Fibroblast of pulmonary artery (primary cell): ENCODE measurements around the gene SEPTIN8.

Experiments used
- DNase-seq: peaks from one replicate; pipeline ENCODE4 v3.0.0-alpha.2; 2010; ENCODE audit warnings: low read depth
- H3K4me3 ChIP-seq: replicated peaks from 2 replicates; pipeline ENCODE4 v1.5.1; 2011; ENCODE audit warnings: low read depth, mild to moderate bottlenecking, control low read depth, low read length, moderate library complexity
- TF ChIP-seq, protein P1 (sequence below): IDR thresholded peaks from 2 replicates; pipeline ENCODE4 v1.5.1; 2011; ENCODE audit warnings: mild to moderate bottlenecking, control low read depth, low read length, inconsistent platforms; ENCODE audit errors: missing control alignments

Gene SEPTIN8

DNA sequence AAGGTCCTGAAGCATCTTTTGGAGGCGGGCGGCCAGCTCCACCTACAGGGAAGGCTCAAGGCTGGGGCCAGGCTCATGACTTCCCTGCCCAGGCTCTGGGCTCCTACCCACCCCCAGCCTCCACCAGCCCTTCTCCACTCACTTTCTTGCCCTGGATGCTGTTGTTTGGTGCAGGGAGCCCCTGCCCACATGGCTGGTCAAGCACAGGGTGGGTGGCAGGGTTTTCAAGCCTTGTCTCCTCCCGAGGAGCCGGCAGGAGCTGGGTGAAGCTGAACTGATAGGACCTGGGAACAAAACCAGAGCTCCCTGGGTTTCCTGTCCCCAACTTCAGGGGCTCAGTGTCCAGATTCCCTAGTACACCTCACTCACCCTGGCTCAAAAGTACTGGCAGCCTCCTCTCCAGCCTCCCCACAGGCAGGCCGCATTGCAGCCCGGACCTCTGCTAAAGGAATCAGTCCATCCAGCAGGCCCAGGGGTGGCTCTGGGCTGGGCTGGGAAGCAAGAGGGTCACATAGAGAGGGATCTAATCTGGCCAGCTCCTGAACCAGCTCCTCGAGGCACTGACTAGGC, 46.5 kb upstream of the SEPTIN8 start:
- TF ChIP-seq, protein P1, sequence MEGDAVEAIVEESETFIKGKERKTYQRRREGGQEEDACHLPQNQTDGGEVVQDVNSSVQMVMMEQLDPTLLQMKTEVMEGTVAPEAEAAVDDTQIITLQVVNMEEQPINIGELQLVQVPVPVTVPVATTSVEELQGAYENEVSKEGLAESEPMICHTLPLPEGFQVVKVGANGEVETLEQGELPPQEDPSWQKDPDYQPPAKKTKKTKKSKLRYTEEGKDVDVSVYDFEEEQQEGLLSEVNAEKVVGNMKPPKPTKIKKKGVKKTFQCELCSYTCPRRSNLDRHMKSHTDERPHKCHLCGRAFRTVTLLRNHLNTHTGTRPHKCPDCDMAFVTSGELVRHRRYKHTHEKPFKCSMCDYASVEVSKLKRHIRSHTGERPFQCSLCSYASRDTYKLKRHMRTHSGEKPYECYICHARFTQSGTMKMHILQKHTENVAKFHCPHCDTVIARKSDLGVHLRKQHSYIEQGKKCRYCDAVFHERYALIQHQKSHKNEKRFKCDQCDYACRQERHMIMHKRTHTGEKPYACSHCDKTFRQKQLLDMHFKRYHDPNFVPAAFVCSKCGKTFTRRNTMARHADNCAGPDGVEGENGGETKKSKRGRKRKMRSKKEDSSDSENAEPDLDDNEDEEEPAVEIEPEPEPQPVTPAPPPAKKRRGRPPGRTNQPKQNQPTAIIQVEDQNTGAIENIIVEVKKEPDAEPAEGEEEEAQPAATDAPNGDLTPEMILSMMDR: no peak
- no peak overlapping the region for H3K4me3 ChIP-seq
- DNase-seq: no peak

- TF ChIP-seq, protein P1: no peak
- H3K4me3 ChIP-seq: no peak overlapping the region
- peak; percentile 34 for DNase-seq
These were observed 45.8 kb upstream of the SEPTIN8 start for GRCh38 chr5:132822650-132823480.

- DNase-seq: no peak
- TF ChIP-seq, protein P1: no peak
- H3K4me3 ChIP-seq: no peak overlapping the region
These were observed 44.8 kb upstream of the SEPTIN8 start for GRCh38 chr5:132821791-132822190.

DNA sequence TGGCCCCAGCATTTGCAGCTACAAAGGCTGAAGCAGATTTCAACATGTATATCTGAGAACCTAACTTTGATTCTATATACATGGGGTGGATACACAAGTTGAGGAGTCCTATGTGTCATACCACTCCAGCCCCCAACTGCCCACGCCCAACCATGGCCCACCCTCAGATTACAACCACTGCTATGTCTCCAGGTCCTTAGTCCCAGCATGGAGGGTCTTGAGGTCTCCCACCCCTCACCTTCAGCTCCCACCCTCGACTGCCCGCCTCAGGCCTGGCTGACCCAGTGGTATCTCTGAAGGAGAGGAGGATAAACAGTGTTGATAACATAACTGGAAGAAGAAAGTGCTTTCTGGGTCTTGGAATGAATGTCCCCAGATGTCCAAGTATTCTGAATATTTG, 44.3 kb upstream of the SEPTIN8 start:
- no peak for DNase-seq
- H3K4me3 ChIP-seq: no peak overlapping the region
- TF ChIP-seq, protein P1: no peak

- TF ChIP-seq, protein P1: peak; percentile 91
- peak; percentile 95 for DNase-seq
- no peak overlapping the region for H3K4me3 ChIP-seq
These were observed 43.2 kb upstream of the SEPTIN8 start for GRCh38 chr5:132820162-132820754.

DNA sequence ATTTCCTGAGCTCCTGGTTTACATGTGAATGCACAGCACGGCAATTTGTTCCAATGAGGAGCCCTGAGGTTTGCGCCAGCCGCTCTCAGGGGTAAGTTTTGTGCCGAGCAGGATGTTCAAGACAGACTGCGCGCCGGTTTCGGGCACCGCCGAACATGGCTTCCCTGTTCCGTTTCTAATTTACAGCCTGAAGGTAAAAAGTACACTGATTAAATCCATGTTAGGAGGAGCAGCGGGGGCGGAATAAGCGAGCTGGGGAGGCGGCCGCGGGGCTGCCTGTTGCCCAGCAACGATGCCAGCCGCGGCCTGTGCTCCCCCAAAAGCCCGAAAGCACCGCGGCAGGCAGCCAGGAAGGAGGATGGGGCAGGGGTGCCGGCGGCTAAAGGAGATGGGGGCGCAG, 42.4 kb upstream of the SEPTIN8 start:
- no peak for DNase-seq
- no peak overlapping the region for H3K4me3 ChIP-seq
- TF ChIP-seq, protein P1: no peak

GRCh38 chr5:132817011-132817410, 40.0 kb upstream of the SEPTIN8 start:
- TF ChIP-seq, protein P1: no peak
- DNase-seq: no peak
- no peak overlapping the region for H3K4me3 ChIP-seq
